Epithelial cell of proximal tubule (primary cell): Measurements from ENCODE around the gene PSMC3IP. TPM values are rescaled to one million over a fixed set of nuclear protein-coding genes. Genes with fewer than 3 reads are reported as not detected.

ENCODE experiments used
- DNase-seq: peaks from one replicate; pipeline ENCODE4 v3.0.0-alpha.2; 2011; ENCODE audit warnings: low read depth
- H3K4me3 ChIP-seq: 2 replicates; pipeline ENCODE4 v1.5.1; 2011; ENCODE audit warnings: low read depth, mild to moderate bottlenecking, low read length
- CTCF ChIP-seq: conservative IDR thresholded peaks from 2 replicates; pipeline ENCODE4 v1.5.1; 2012; ENCODE audit warnings: low read depth, mild to moderate bottlenecking, low read length
- total RNA-seq: library from RNA; depleted of rRNA; stranded (reverse); fragments of >200 nt; gene quantifications from 2 replicates; pipeline ENCODE4 v1.2.3, GENCODE V29; 2015

The PSMC3IP gene
- total RNA-seq, 1 donor from 2014 or later = 25.9 TPM

DNA sequence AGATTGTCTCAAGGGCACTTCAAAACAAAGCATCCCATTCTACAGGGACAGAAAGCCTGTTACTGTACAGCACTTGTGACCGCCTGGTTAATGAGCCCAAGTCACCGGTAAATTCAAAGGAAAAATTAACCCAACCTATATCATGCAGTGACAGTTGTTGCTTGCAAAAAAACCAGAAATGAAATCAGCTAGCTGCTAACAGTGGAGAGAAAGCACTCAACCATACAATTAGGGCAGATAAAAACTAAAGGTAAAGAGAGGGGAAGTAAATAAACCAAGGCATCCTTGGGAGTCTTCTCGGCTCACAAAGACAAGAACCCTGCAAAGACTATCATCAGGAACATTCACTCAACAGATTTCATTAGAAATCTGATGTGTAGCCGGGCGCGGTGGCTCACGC is 25.8 kb upstream of the PSMC3IP start:
- no peak for TF ChIP-seq CTCF
- no peak overlapping the region for H3K4me3 ChIP-seq
- DNase-seq = no peak

GRCh38 chr17:42598905-42599304 is 21.4 kb upstream of the PSMC3IP start:
- no peak for TF ChIP-seq CTCF
- no peak for DNase-seq
- no peak overlapping the region for H3K4me3 ChIP-seq

DNA sequence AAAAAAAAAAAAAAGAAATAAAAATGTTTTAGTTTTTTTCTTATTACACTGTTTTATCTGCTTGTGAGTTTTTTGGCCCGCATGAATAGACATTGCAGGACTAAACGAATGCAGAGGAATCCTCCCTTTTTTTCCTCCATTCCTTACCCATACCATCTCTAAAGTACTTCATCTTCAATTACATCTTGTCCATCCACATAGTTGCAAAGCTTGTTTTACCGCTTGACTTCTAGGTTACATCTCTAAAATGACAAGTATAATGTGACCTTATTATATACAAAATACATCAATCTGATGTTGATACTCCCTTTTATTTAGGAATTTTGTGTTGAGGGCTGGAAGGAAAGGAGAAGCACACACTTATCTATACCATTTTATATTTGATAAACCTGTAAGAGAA is 18.9 kb upstream of the PSMC3IP start:
- H3K4me3 ChIP-seq = no peak overlapping the region
- no peak for DNase-seq
- TF ChIP-seq CTCF = no peak

DNA sequence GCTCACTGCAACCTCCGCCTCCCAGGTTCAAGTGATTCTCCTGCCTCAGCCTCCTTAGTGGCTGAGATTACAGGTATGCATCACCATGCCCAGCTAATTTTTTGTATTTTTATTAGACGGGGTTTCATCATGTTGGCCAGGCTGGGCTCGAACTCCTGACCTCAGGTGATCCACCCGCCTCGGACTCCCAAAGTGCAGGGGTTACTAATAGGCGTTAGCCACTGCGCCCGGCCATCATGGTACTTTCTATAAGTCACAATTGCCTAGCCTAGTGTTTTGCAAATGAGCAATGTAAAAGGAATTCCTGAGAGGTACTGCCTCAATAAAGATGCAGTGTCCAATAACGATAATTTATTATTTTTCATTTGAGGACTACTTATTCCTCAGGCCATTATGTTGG is 13.9 kb upstream of the PSMC3IP start:
- no peak for TF ChIP-seq CTCF
- H3K4me3 ChIP-seq = no peak overlapping the region
- no peak for DNase-seq

DNA sequence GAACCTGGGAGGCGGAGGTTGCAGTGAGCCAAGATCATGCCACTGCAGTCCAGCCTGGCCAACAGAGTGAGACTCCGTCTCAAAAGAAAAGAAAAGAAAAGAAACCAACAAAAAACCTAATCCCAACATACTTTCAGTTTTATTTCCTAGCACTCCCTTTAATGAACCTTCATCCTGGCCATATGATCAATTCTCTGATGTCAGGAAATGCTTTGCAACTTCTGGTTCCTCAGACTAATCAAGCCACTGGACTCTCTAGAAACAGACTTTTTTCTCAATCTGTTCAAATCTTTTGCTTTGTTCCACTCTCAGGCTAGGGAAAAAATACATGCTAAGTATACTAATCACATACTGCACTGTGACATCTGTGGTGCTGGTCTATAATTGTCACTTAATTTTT is 13.4 kb upstream of the PSMC3IP start:
- H3K4me3 ChIP-seq = no peak overlapping the region
- TF ChIP-seq CTCF = no peak
- DNase-seq = no peak

DNA sequence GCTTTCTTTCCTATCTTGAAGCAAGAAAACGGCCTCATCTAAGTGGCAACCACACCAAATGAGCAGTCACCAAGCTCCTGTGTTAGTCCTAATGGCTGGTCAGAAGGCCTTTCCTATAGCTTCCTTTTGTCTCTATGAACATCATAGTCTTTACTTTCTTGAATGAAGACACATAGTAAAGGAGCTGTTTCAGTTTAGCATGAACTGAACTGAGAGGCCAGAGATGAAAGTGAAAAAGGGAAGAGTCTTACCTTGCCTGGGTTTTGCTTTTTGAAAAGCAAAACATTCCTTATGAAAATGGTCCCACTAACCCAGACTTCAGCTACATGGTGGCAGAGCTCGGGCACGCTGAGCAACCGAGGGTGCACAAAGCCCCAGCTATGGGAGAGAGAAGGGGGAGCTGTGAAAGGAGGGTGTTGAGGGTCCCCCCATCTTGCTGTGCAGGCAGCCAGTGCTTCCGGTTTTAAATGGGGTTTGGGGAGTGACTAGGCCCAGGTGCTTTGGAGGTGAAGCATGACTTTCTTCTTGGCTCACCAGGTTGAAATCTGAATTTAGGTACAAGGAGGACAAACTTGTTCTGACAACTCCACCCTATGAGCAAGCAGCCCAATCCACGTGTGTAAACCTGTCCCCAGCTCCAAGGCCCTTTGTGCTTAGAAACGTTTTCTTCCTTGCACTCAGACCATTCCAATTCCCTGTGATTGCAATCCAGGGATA is 9.1 kb upstream of the PSMC3IP start:
- no peak for DNase-seq
- TF ChIP-seq CTCF = no peak
- H3K4me3 ChIP-seq = no peak overlapping the region

- no peak for TF ChIP-seq CTCF
- no peak for DNase-seq
- H3K4me3 ChIP-seq = no peak overlapping the region
These were observed 7.8 kb upstream of the PSMC3IP start for GRCh38 chr17:42585353-42585752.
